Measurements from ENCODE around the gene ARHGAP26. TPM values are rescaled to one million over a fixed set of nuclear protein-coding genes. Genes with fewer than 3 reads are reported as not detected.
A peak's percentile ranks its signal among the peaks of the same experiment; 100 is the strongest.

The ARHGAP26 gene
- total RNA-seq, 4 donors from 2014 or later = 12.4 to 49.5 (median 31.8) TPM

DNA sequence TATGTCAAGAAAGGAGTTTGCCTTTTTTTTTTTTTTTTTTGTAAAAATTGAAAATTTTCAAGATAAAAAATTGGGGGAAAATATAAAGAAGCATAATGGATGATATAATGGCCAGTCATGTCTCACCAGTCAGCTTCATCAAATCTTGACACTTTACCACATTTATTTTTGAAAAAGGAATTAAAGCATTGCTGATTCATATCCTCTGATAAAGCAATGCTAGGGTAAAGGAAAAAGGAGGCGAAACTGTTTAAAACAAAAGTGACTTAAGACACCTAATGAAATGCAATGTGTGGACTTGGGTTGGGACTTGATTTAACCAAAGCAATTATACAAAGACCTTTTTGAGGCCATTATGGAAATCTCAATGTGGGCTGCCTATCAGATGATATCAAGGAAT lies 208.5 kb downstream of the ARHGAP26 start:
- TF ChIP-seq POLR2A (IDR thresholded peaks at IDR 0.05) = no peak
- TF ChIP-seq, protein P1, sequence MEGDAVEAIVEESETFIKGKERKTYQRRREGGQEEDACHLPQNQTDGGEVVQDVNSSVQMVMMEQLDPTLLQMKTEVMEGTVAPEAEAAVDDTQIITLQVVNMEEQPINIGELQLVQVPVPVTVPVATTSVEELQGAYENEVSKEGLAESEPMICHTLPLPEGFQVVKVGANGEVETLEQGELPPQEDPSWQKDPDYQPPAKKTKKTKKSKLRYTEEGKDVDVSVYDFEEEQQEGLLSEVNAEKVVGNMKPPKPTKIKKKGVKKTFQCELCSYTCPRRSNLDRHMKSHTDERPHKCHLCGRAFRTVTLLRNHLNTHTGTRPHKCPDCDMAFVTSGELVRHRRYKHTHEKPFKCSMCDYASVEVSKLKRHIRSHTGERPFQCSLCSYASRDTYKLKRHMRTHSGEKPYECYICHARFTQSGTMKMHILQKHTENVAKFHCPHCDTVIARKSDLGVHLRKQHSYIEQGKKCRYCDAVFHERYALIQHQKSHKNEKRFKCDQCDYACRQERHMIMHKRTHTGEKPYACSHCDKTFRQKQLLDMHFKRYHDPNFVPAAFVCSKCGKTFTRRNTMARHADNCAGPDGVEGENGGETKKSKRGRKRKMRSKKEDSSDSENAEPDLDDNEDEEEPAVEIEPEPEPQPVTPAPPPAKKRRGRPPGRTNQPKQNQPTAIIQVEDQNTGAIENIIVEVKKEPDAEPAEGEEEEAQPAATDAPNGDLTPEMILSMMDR (IDR thresholded peaks at IDR 0.05) = no peak
- DNase-seq = no peak
- H3K27me3 ChIP-seq = no peaks in the 10 kb centered on the region
- H3K27ac ChIP-seq = no peak overlapping the region
- H3K9me3 ChIP-seq = no peaks in the 10 kb centered on the region
- H3K36me3 ChIP-seq = no peaks in the 10 kb centered on the region
- H3K4me3 ChIP-seq = no peak overlapping the region
- H3K4me1 ChIP-seq = peaks cover 12 to 13% of the 10 kb centered on the region in 2 donors
- intact Hi-C loops (cut with DNase I; ENCODE audit: low total_unique reads) = no loop called here

DNA sequence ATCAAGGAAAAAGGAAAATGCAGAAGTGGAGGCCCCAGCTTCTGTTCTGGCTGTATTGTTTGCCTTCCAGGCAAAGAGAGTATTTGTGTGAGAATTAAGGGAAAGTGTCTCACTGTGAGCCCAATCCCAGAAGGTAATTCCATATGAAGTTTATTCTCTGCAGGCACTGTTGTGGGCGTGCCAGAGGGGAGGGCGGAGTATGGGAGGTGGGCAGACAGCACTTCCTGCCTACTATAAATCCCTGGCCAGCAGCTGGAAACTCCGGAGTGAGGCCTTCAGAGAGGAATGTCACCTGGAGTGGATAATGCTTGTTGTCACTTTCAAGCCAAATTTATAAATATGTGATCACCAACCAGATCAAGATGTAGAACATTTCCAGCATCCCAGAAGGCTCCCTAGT lies 209.5 kb downstream of the ARHGAP26 start:
- Histone ChIP-seq H3K9me3 (no peaks in the 10 kb centered on the region), H3K4me3 (no peak overlapping the region), H3K36me3 (no peaks in the 10 kb centered on the region), H3K27me3 (no peaks in the 10 kb centered on the region), H3K27ac (no peak overlapping the region), H3K4me1 (peaks cover 12 to 13% of the 10 kb centered on the region in 2 donors)
- intact Hi-C loops (cut with DNase I; ENCODE audit: low total_unique reads) = no loop called here
- no peak for DNase-seq
- TF ChIP-seq, protein P1 (IDR thresholded peaks at IDR 0.05) = no peak
- TF ChIP-seq POLR2A (IDR thresholded peaks at IDR 0.05) = no peak

GRCh38 chr5:142981475-142981874 lies 211.3 kb downstream of the ARHGAP26 start:
- Histone ChIP-seq H3K4me3 (no peak overlapping the region), H3K27ac (peak overlapping the region; percentile 37 to 48), H3K4me1 (peaks cover 12 to 13% of the 10 kb centered on the region in 2 donors), H3K9me3 (no peaks in the 10 kb centered on the region), H3K36me3 (no peaks in the 10 kb centered on the region), H3K27me3 (no peaks in the 10 kb centered on the region)
- intact Hi-C loops (cut with DNase I; ENCODE audit: low total_unique reads) = no loop called here
- DNase-seq = no peak
- TF ChIP-seq, protein P1 (IDR thresholded peaks at IDR 0.05) = no peak
- TF ChIP-seq POLR2A (IDR thresholded peaks at IDR 0.05) = no peak

DNA sequence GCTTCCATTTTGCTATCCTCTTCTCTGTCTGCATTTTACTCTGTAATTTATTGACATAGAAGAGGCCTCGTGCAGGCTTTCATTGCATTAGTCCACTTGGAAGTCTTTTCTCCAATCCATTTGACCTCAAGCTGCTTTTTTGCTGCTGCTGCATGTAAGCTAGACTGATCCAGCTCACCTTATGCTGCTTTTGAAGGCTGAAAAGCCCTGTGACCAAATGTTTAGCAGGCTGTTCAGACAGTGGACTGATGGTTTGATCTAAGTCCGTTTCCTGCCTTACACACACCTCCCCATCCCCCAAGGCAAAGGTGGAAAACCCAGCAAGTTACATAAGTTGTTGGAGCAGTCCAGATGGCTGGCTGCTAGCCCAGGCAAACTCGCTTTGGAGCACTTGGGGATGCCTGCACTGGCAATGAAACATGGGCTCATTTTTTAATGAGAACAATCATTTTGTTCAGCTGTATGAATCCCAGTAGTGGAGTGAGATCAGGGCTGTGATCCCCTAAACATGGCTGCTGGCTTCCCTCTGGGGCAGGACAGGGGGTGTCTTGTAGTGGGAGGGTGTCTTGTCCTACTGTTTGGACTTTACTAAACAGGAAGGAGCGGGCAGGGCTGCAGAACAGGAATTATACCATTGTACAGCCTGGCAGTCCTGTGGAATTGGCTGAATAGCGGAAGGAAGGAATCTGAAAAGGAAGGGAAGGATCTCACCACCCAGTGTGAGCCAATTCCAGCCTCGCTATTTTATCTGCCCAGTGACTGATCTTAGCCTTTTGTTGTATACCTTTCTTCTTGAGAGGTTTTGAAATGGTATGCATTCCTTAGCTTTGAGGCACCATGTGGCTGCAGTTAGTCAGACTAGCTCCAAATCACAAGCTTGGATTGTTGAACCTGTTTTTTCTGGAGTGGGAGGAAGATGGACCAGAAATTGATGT lies 212.0 kb downstream of the ARHGAP26 start:
- no peak overlapping the region for H3K4me3 ChIP-seq
- H3K4me1 ChIP-seq = peaks cover 12 to 13% of the 10 kb centered on the region in 2 donors
- DNase-seq = peak; percentile 62 to 74
- H3K27ac ChIP-seq = peak overlapping the region; percentile 37 to 48
- TF ChIP-seq POLR2A (IDR thresholded peaks at IDR 0.05) = no peak
- intact Hi-C loops (cut with DNase I; ENCODE audit: low total_unique reads) = no loop called here
- H3K36me3 ChIP-seq = no peaks in the 10 kb centered on the region
- H3K9me3 ChIP-seq = no peaks in the 10 kb centered on the region
- H3K27me3 ChIP-seq = no peaks in the 10 kb centered on the region

- H3K4me1 ChIP-seq = peaks cover 12 to 13% of the 10 kb centered on the region in 2 donors
- H3K27ac ChIP-seq = peak overlapping the region in 1 of 2 donors; percentile 48
Measured at GRCh38 chr5:142982821-142983200, 212.6 kb downstream of the ARHGAP26 start.

More at GRCh38 chr5:142982821-142983200, 212.6 kb downstream of the ARHGAP26 start:
- Histone ChIP-seq H3K4me3 (no peak overlapping the region), H3K36me3 (no peaks in the 10 kb centered on the region), H3K27me3 (no peaks in the 10 kb centered on the region), H3K9me3 (no peaks in the 10 kb centered on the region)
- DNase-seq = no peak
- intact Hi-C loops (cut with DNase I; ENCODE audit: low total_unique reads) = no loop called here
- TF ChIP-seq POLR2A (IDR thresholded peaks at IDR 0.05) = no peak
- TF ChIP-seq, protein P1 (IDR thresholded peaks at IDR 0.05) = no peak
